Body of pancreas (tissue), 4 donors: ENCODE data around the gene ANO10. TPM values are rescaled to one million over a fixed set of nuclear protein-coding genes. Genes with fewer than 3 reads are reported as not detected.

Experiments used
- ATAC-seq: fragments of 150-250 bp; one replicate; pipeline ENCODE4 v1.9.1; 2016
- DNase-seq, 4 donors: peaks; one replicate each; pipeline ENCODE4 v3.0.0-alpha.2; 2019
- H3K27ac ChIP-seq, 4 donors: fragments of 200-600 bp; sonication (generic); 1 replicate in 3 of 4; 2 replicates in 1 of 4; pipeline versions ENCODE4 v1.5.1 to v1.6.1; 2016 to 2019; ENCODE audit warnings: mild to moderate bottlenecking in 1 of 4, mixed read lengths in 1 of 4, moderate library complexity in 1 of 4
- H3K27me3 ChIP-seq, 2 donors: fragments of 200-600 bp; sonication (generic); one replicate each; pipeline ENCODE4 v1.6.0; 2016; ENCODE audit warnings: mild to moderate bottlenecking in 1 of 2
- H3K36me3 ChIP-seq, 2 donors: fragments of 200-600 bp; sonication (generic); replicated peaks in 1 of 2; 2 replicates each; pipeline ENCODE4 v1.5.1; 2016; ENCODE audit warnings: low read depth in 2 of 2; ENCODE audit not compliant: insufficient read depth in 1 of 2
- H3K4me1 ChIP-seq: fragments of 200-600 bp; sonication (generic); one replicate; pipeline ENCODE4 v1.6.0; 2016
- H3K4me3 ChIP-seq, 2 donors: fragments of 200-600 bp; sonication (generic); 1 replicate in 1 of 2; 2 replicates in 1 of 2; pipeline ENCODE4 v1.5.1; 2016 to 2019
- H3K9me3 ChIP-seq, 3 donors: fragments of 200-600 bp; sonication (generic); 1 replicate in 2 of 3; 2 replicates in 1 of 3; pipeline ENCODE4 v1.5.1; 2016
- POLR2A ChIP-seq, 3 donors: fragments of 450-650 bp; IDR thresholded peaks; one replicate each; pipeline ENCODE4 v1.6.1; 2016; ENCODE audit warnings: antibody characterized with exemption in 3 of 3, mild to moderate bottlenecking in 2 of 3
- WGBS, 2 donors: methylation state at CpG; one replicate each; pipeline ENCODE4 v1.1.5; 2017; 5-methylcytosine and 5-hydroxymethylcytosine counted together
- intact Hi-C: fragments of 100-400 bp; cut with DNase I; formaldehyde crosslinking; loops from one replicate; pipeline ENCODE4 v1.15.1; 2023
- total RNA-seq, 2 donors: library from RNA; depleted of rRNA; stranded (reverse); fragments of >200 nt; gene quantifications; one replicate each; pipeline ENCODE4 v1.1.0, GENCODE V29; 2016
- TF ChIP-seq, protein P1 (sequence below), 7 experiments: fragments of 450-650 bp in 4 of 7; fragments of 200-600 bp in 3 of 7; sonication (generic) in 3 of 7; IDR thresholded peaks; one replicate each; pipeline ENCODE4 v1.5.1; 2016 to 2019; ENCODE audit warnings: antibody characterized with exemption in 7 of 7

Gene ANO10
- total RNA-seq, 2 donors from 2014 or later = 14.3 to 16.2 TPM

DNA sequence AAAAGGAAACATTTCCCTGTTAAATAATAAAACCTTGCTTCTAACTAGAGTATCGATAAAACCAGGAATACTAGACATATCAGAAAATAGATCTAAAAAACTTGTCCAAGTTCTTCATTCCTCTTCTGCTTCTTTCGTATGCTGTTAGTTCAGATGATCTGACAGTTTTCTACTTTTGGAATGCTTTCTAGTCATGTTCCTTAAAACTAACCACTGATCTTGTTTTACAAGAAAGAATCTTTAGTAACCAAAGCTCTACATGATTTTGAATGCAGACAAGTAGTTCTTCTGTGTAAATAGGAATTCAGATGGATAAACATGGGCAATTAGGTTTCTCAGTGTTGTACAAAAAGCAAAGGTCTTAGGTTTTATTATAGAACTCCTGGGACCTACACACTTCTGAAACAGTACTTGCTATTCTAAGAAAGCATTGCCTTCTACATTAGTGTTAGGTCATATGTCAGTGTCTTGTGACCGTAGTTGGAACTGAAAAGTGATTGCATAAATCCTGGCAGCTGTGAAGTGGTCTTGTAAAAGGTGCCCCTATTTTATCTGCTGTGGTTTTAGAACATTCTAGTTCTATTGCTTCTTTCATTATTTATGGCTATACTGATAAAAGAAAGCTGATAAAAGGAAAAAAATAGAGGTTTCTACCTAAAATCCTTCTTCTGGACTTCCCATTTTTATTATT is 294.8 kb downstream of the ANO10 start:
- Histone ChIP-seq H3K27me3 (no peaks in the 10 kb centered on the region), H3K27ac (peak overlapping the region in 3 of 4 donors; percentile 36 to 59 (median 41)), H3K9me3 (no peaks in the 10 kb centered on the region), H3K4me1 (peaks cover 46% of the 10 kb centered on the region), H3K36me3 (peaks cover 0 to 2% of the 10 kb centered on the region in 2 donors), H3K4me3 (no peak overlapping the region)
- DNase-seq (no peak), ATAC-seq (peak; percentile 59)
- intact Hi-C loops = no loop called here
- TF ChIP-seq, protein P1, sequence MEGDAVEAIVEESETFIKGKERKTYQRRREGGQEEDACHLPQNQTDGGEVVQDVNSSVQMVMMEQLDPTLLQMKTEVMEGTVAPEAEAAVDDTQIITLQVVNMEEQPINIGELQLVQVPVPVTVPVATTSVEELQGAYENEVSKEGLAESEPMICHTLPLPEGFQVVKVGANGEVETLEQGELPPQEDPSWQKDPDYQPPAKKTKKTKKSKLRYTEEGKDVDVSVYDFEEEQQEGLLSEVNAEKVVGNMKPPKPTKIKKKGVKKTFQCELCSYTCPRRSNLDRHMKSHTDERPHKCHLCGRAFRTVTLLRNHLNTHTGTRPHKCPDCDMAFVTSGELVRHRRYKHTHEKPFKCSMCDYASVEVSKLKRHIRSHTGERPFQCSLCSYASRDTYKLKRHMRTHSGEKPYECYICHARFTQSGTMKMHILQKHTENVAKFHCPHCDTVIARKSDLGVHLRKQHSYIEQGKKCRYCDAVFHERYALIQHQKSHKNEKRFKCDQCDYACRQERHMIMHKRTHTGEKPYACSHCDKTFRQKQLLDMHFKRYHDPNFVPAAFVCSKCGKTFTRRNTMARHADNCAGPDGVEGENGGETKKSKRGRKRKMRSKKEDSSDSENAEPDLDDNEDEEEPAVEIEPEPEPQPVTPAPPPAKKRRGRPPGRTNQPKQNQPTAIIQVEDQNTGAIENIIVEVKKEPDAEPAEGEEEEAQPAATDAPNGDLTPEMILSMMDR (IDR thresholded peaks at IDR 0.05) = no peak
- no peak for TF ChIP-seq POLR2A (IDR thresholded peaks at IDR 0.05)
- 19 to 24% methylated on average over 3 of the region's 3 CpGs for WGBS, 2 donors

DNA sequence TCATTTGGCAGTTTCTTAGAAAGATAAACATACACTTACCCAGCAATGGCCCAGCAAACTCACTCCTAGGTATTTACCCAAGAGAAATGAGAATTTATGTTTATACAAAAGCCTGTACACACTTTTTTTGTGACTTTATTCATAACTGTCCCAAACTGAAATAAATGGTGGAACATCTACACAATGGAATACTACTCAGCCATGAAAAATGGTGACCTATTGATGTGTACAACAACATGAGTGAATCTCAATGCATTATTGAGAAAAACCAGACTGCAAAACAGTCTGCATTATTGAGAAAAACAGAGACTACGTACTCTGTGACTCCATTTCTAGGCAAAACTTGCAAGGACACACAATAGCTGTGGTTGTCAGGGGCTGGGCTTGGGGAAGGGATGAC is 298.3 kb downstream of the ANO10 start:
- TF ChIP-seq, protein P1 (IDR thresholded peaks at IDR 0.05) = no peak
- TF ChIP-seq POLR2A (IDR thresholded peaks at IDR 0.05) = no peak
- WGBS, 2 donors = 90 to 92% methylated on average over 1 of the region's 1 CpG

DNA sequence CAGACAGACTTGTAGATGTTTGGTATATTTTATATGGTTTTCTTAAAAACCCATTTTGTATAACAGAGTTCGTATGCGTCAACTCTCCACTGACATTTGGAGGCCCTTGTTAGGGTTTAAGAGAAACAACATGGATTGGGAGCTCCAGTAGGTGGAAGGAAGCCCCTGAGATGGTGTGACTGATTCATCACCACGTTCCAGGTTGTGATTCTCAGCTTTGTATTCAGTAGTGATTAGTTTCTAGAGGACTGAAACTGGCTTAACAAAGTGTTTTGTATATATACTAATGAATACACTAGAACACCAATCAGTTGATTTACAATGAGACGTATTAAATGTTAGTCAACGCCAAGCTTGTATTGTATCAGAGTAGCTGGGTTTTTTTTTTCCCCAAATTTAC is 301.5 kb downstream of the ANO10 start:
- intact Hi-C loops = no loop called here

More for the DNA sequence above, 298.3 kb downstream of the ANO10 start:
- H3K4me1 ChIP-seq = peaks cover 59% of the 10 kb centered on the region
- H3K9me3 ChIP-seq = no peaks in the 10 kb centered on the region
- DNase-seq = no peak
- no peaks in the 10 kb centered on the region for H3K27me3 ChIP-seq
- H3K36me3 ChIP-seq = no peaks in the 10 kb centered on the region
- intact Hi-C loops = no loop called here
- no peak overlapping the region for H3K4me3 ChIP-seq
- no peak for ATAC-seq
- no peak overlapping the region for H3K27ac ChIP-seq

DNA sequence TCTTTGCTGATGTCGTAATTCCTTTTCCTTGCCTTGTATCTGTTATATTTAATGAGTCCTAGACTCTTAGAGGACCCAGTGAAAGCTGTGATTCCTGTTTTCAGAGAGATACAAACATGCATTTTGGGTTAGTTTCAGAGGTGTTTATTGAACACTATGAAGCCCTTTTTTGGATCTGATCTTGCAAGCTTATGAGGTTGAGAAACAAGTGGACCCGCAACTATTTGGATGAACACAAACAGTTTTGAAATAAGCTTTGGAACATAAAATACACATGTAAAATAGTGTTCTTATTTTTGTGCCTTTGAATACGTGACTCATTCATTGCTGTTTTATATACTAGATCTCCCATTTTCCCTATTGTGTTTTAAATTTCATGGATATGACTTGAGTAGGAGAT is 302.0 kb downstream of the ANO10 start:
- intact Hi-C loops = no loop called here
- Histone ChIP-seq H3K27ac (no peak overlapping the region), H3K9me3 (no peaks in the 10 kb centered on the region), H3K27me3 (no peaks in the 10 kb centered on the region), H3K4me3 (no peak overlapping the region), H3K4me1 (peaks cover 58% of the 10 kb centered on the region), H3K36me3 (no peaks in the 10 kb centered on the region)
- WGBS, 2 donors = 93 to 94% methylated on average over 3 of the region's 3 CpGs
- ATAC-seq (no peak), DNase-seq (no peak)
- no peak for TF ChIP-seq POLR2A (IDR thresholded peaks at IDR 0.05)
- TF ChIP-seq, protein P1 (IDR thresholded peaks at IDR 0.05) = no peak

More for the DNA sequence above, 301.5 kb downstream of the ANO10 start:
- ATAC-seq (no peak), DNase-seq (no peak)
- Histone ChIP-seq H3K36me3 (no peaks in the 10 kb centered on the region), H3K4me3 (no peak overlapping the region), H3K27ac (no peak overlapping the region), H3K9me3 (no peaks in the 10 kb centered on the region), H3K27me3 (no peaks in the 10 kb centered on the region), H3K4me1 (peaks cover 58% of the 10 kb centered on the region)
- 88 to 95% methylated on average over 5 of the region's 5 CpGs for WGBS, 2 donors
- no peak for TF ChIP-seq POLR2A (IDR thresholded peaks at IDR 0.05)
- TF ChIP-seq, protein P1 (IDR thresholded peaks at IDR 0.05) = no peak

DNA sequence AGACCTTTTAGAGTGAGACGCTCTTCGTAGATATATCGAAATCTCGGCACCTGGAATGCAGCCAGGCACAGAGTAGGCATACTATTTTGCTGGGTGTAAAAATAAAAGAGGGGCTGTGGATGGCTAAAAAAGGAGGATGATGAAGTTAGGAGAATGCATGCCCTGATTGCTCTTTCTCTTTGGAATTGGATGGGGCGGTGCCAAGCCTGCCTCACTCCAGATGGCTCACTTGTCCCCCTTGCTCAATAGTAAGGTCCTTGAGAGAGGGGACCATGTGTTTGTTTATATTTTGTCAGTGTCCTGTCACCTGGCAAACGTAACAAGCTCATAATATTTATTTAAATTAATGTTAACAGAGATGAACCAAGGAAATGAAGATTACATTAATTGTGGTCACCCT is 302.4 kb downstream of the ANO10 start:
- intact Hi-C loops = no loop called here
- no peaks in the 10 kb centered on the region for H3K9me3 ChIP-seq
- peak overlapping the region in 1 of 4 donors; percentile 34 for H3K27ac ChIP-seq
- DNase-seq (peak in 1 of 4 donors; percentile 19), ATAC-seq (peak; percentile 22)
- H3K4me1 ChIP-seq = peaks cover 55% of the 10 kb centered on the region
- TF ChIP-seq, protein P1 (IDR thresholded peaks at IDR 0.05) = no peak
- TF ChIP-seq POLR2A (IDR thresholded peaks at IDR 0.05) = no peak
- 80 to 85% methylated on average over 6 of the region's 6 CpGs for WGBS, 2 donors
- H3K36me3 ChIP-seq = no peaks in the 10 kb centered on the region
- no peak overlapping the region for H3K4me3 ChIP-seq
- no peaks in the 10 kb centered on the region for H3K27me3 ChIP-seq
